Mesenchymal stem cell (in vitro differentiated cells and primary cell): ENCODE data around the gene MXD4.

Experiments
- DNase-seq: peaks from one replicate; pipeline ENCODE4 v3.0.0-alpha.2; 2013
- H2AFZ ChIP-seq: one replicate; pipeline ENCODE4 v1.6.1; 2013; ENCODE audit warnings: low read depth, mild to moderate bottlenecking, control low read depth, inconsistent platforms, low read length, moderate library complexity
- H2AK5ac ChIP-seq: 2 replicates; pipeline ENCODE4 v1.6.1; 2013; ENCODE audit warnings: low read length, moderate library complexity, mild to moderate bottlenecking, inconsistent platforms; ENCODE audit not compliant: severe bottlenecking
- H2BK120ac ChIP-seq: one replicate; pipeline ENCODE4 v1.6.1; 2013; ENCODE audit warnings: low read depth, mild to moderate bottlenecking, inconsistent platforms, low read length, moderate library complexity
- H2BK12ac ChIP-seq, 2 experiments: one replicate each; pipeline ENCODE4 v1.6.1; 2013; ENCODE audit warnings: inconsistent platforms in 2 of 2, low read length in 2 of 2, mild to moderate bottlenecking in 2 of 2, moderate library complexity in 2 of 2, control low read depth in 1 of 2
- H2BK15ac ChIP-seq: one replicate; pipeline ENCODE4 v1.6.1; 2013; ENCODE audit warnings: mild to moderate bottlenecking, low read depth, inconsistent platforms; ENCODE audit not compliant: poor library complexity, severe bottlenecking
- H2BK5ac ChIP-seq: 2 replicates; pipeline ENCODE4 v1.6.1; 2013; ENCODE audit warnings: low read depth, mild to moderate bottlenecking, low read length, control low read depth, inconsistent platforms; ENCODE audit not compliant: poor library complexity, severe bottlenecking
- H3K14ac ChIP-seq, 2 experiments: one replicate each; pipeline ENCODE4 v1.6.1; 2013; ENCODE audit warnings: inconsistent platforms in 2 of 2, low read length in 2 of 2, control low read depth in 1 of 2, mild to moderate bottlenecking in 1 of 2, moderate library complexity in 1 of 2
- H3K18ac ChIP-seq, 2 experiments: one replicate each; pipeline ENCODE4 v1.6.1; 2013; ENCODE audit warnings: inconsistent platforms in 2 of 2, low read length in 2 of 2, control low read depth in 1 of 2, low read depth in 1 of 2, mild to moderate bottlenecking in 1 of 2
- H3K23ac ChIP-seq, 2 experiments: one replicate each; pipeline ENCODE4 v1.6.1; 2013; ENCODE audit warnings: inconsistent platforms in 2 of 2, low read length in 2 of 2, mild to moderate bottlenecking in 2 of 2, moderate library complexity in 2 of 2, control low read depth in 1 of 2
- H3K27ac ChIP-seq: 2 replicates; pipeline ENCODE4 v1.5.1; 2013; ENCODE audit warnings: mild to moderate bottlenecking, moderate library complexity, low read length, control low read depth, inconsistent platforms; ENCODE audit not compliant: poor library complexity, severe bottlenecking
- H3K27me3 ChIP-seq, 2 experiments: 2 replicates each; pipeline versions ENCODE4 v1.6.1 to v1.7.0; 2013; ENCODE audit warnings: low read length in 2 of 2, mild to moderate bottlenecking in 2 of 2, moderate library complexity in 2 of 2, control low read depth in 1 of 2, inconsistent platforms in 1 of 2; ENCODE audit not compliant: control insufficient read depth in 1 of 2, insufficient read depth in 1 of 2
- H3K36me3 ChIP-seq, 2 experiments: 2 replicates each; pipeline versions ENCODE4 v1.6.1 to v1.7.0; 2013; ENCODE audit warnings: low read length in 2 of 2, control low read depth in 1 of 2, inconsistent platforms in 1 of 2, low read depth in 1 of 2, mild to moderate bottlenecking in 1 of 2; ENCODE audit not compliant: insufficient read depth in 2 of 2, control insufficient read depth in 1 of 2
- H3K4ac ChIP-seq, 2 experiments: one replicate each; pipeline ENCODE4 v1.6.1; 2013; ENCODE audit warnings: inconsistent platforms in 2 of 2, low read length in 2 of 2, mild to moderate bottlenecking in 2 of 2, moderate library complexity in 2 of 2, control low read depth in 1 of 2, low read depth in 1 of 2
- H3K4me1 ChIP-seq: 2 replicates; pipeline ENCODE4 v1.6.1; 2013; ENCODE audit warnings: low read depth, low read length, control low read depth; ENCODE audit not compliant: control insufficient read depth, insufficient read depth
- H3K4me2 ChIP-seq: 2 replicates; pipeline ENCODE4 v1.6.1; 2013; ENCODE audit warnings: low read length, mild to moderate bottlenecking, inconsistent platforms; ENCODE audit not compliant: poor library complexity, severe bottlenecking
- H3K4me3 ChIP-seq, 2 experiments: 2 replicates each; pipeline versions ENCODE4 v1.5.1 to v1.7.0; 2013; ENCODE audit warnings: low read length in 2 of 2, mild to moderate bottlenecking in 2 of 2, control low read depth in 1 of 2, low read depth in 1 of 2; ENCODE audit not compliant: insufficient read depth in 1 of 2
- H3K79me1 ChIP-seq: replicated peaks from 2 replicates; pipeline ENCODE4 v1.6.1; 2013; ENCODE audit warnings: mild to moderate bottlenecking, control low read depth, low read length, inconsistent platforms; ENCODE audit not compliant: poor library complexity, severe bottlenecking
- H3K9ac ChIP-seq: 2 replicates; pipeline ENCODE4 v1.7.0; 2013; ENCODE audit warnings: mild to moderate bottlenecking, low read length, moderate library complexity
- H3K9me3 ChIP-seq: 2 replicates; pipeline ENCODE4 v1.7.0; 2013; ENCODE audit warnings: mild to moderate bottlenecking, low read length; ENCODE audit not compliant: control insufficient read depth
- H4K8ac ChIP-seq: one replicate; pipeline ENCODE4 v1.6.1; 2013; ENCODE audit warnings: inconsistent platforms, mild to moderate bottlenecking, low read length, moderate library complexity
- H4K91ac ChIP-seq: one replicate; pipeline ENCODE4 v1.6.1; 2013; ENCODE audit warnings: mild to moderate bottlenecking, low read length, inconsistent platforms
- whole genome bisulfite sequencing: methylation state at CpG from one replicate; pipeline ENCODE4 v1.1.7; 2013; ENCODE audit warnings: mixed read lengths; 5-methylcytosine and 5-hydroxymethylcytosine counted together

The MXD4 gene

DNA sequence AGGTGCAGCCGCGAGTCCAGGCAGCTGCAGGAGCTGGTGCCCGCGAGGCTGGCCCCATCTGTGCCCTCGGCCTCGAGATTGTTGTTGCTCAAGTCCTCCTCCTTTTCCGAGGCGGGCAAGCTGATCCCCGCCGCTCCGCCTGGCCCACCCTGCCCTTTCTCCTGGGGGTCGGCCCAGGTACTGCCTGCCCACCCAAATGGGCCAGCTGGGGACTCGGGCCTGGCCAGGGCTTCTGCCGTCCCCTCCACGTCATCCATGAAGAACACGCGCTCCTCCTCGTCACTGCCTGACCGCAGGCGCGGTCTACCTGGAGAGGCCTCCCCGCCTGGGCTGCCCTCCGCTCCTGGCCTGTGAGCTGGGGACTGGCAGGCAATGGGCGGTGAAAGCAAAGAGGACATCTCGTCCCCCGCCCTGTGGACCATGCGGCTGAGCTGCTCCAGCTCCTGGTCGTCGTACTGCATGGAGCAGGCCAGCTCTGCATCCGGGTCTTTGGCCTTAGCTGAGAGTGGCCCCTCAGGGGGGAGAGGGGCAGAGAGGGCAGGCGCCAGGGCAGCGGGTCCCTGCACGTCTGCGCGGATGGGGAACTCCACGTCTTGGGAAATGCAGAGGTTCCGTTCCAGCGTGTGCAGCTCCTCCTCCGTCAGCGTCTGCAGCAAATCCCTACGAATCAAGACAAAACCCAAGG lies 43.1 kb upstream of the MXD4 start:
- Histone ChIP-seq H3K9me3 (peaks cover 15% of the 10 kb centered on the region), H4K91ac (no peak overlapping the region), H2AFZ (no peak overlapping the region), H3K18ac (no peak overlapping the region), H3K23ac (no peak overlapping the region), H3K4me3 (no peak overlapping the region), H2AK5ac (no peak overlapping the region), H2BK12ac (no peak overlapping the region), H3K79me1 (peaks cover 10% of the 10 kb centered on the region), H3K4ac (no peak overlapping the region), H3K36me3 (peaks cover 0 to 54% of the 10 kb centered on the region in 2 experiments), H3K4me1 (peaks cover 11% of the 10 kb centered on the region), H3K27ac (no peak overlapping the region), H2BK5ac (no peak overlapping the region), H3K4me2 (no peak overlapping the region), H2BK15ac (no peak overlapping the region), H3K9ac (no peak overlapping the region), H3K14ac (no peak overlapping the region), H2BK120ac (no peak overlapping the region), H4K8ac (no peak overlapping the region), H3K27me3 (no peaks in the 10 kb centered on the region)
- 95% methylated on average over 41 of the region's 41 CpGs for WGBS
- no peak for DNase-seq

GRCh38 chr4:2304321-2304876 lies 42.5 kb upstream of the MXD4 start:
- 93% methylated on average over 32 of the region's 32 CpGs for WGBS

GRCh38 chr4:2303686-2304320 lies 41.9 kb upstream of the MXD4 start:
- whole genome bisulfite sequencing, result 97% methylated on average over 31 of the region's 31 CpGs

More at GRCh38 chr4:2304321-2304876, 42.5 kb upstream of the MXD4 start:
- Histone ChIP-seq H3K27me3 (no peaks in the 10 kb centered on the region), H3K4ac (no peak overlapping the region), H3K79me1 (peaks cover 10% of the 10 kb centered on the region), H2BK15ac (no peak overlapping the region), H3K4me3 (no peak overlapping the region), H3K36me3 (peaks cover 0 to 54% of the 10 kb centered on the region in 2 experiments), H3K4me1 (peaks cover 11% of the 10 kb centered on the region), H2BK120ac (no peak overlapping the region), H4K91ac (peak overlapping the region; percentile 53), H3K23ac (no peak overlapping the region), H3K9me3 (peaks cover 12% of the 10 kb centered on the region), H2AK5ac (no peak overlapping the region), H3K14ac (no peak overlapping the region), H2BK12ac (no peak overlapping the region), H2BK5ac (no peak overlapping the region), H3K4me2 (no peak overlapping the region), H3K9ac (no peak overlapping the region), H2AFZ (no peak overlapping the region), H4K8ac (no peak overlapping the region), H3K18ac (no peak overlapping the region), H3K27ac (no peak overlapping the region)
- DNase-seq, result no peak

GRCh38 chr4:2303121-2303685 lies 41.3 kb upstream of the MXD4 start:
- Histone ChIP-seq H3K18ac (no peak overlapping the region), H3K4me2 (no peak overlapping the region), H3K4me3 (no peak overlapping the region), H3K14ac (no peak overlapping the region), H2BK15ac (no peak overlapping the region), H4K91ac (no peak overlapping the region), H3K36me3 (peaks cover 0 to 59% of the 10 kb centered on the region in 2 experiments), H2BK12ac (no peak overlapping the region), H3K79me1 (peaks cover 12% of the 10 kb centered on the region), H3K9me3 (peaks cover 12% of the 10 kb centered on the region), H3K4ac (no peak overlapping the region), H2BK5ac (no peak overlapping the region), H2AK5ac (no peak overlapping the region), H4K8ac (no peak overlapping the region), H2AFZ (no peak overlapping the region), H3K9ac (no peak overlapping the region), H3K27ac (no peak overlapping the region), H2BK120ac (no peak overlapping the region), H3K23ac (no peak overlapping the region), H3K4me1 (peaks cover 11% of the 10 kb centered on the region), H3K27me3 (no peaks in the 10 kb centered on the region)
- no peak for DNase-seq
- 96% methylated on average over 16 of the region's 19 CpGs for WGBS

More at GRCh38 chr4:2303686-2304320, 41.9 kb upstream of the MXD4 start:
- Histone ChIP-seq H3K9me3 (peaks cover 12% of the 10 kb centered on the region), H3K9ac (no peak overlapping the region), H2BK120ac (no peak overlapping the region), H3K79me1 (peaks cover 10% of the 10 kb centered on the region), H3K27me3 (no peaks in the 10 kb centered on the region), H3K27ac (no peak overlapping the region), H3K36me3 (peaks cover 0 to 54% of the 10 kb centered on the region in 2 experiments), H3K18ac (no peak overlapping the region), H2BK12ac (no peak overlapping the region), H2BK15ac (no peak overlapping the region), H3K23ac (no peak overlapping the region), H4K8ac (no peak overlapping the region), H3K4ac (no peak overlapping the region), H3K14ac (no peak overlapping the region), H2AFZ (no peak overlapping the region), H3K4me1 (peaks cover 11% of the 10 kb centered on the region), H2BK5ac (no peak overlapping the region), H3K4me3 (no peak overlapping the region), H3K4me2 (no peak overlapping the region), H2AK5ac (no peak overlapping the region), H4K91ac (no peak overlapping the region)
- no peak for DNase-seq
